K562 (cell line): ENCODE results near the gene PRKCE. TPM values are rescaled to one million over a fixed set of nuclear protein-coding genes. Genes with fewer than 3 reads are reported as not detected.

Experiments
- ATAC-seq: fragments of 200-7000 bp; cut with Tn5 transposase; 3 replicates; pipeline ENCODE4 v1.9.1; 2020; ENCODE audit warnings: moderate library complexity
- BruUV-seq: library from RNA; stranded (reverse); fragments of 400-500 nt; replicated peaks from 2 replicates; lab custom pipeline; 2021; lab: Mats Ljungman, UMichigan
- CTCF ChIA-PET: fragments of 300-600 bp; formaldehyde crosslinking; extraction: SDS; loops from one replicate; lab custom pipeline; 2021; ENCODE audit warnings: low intra/inter-chr PET ratio; lab: Yijun Ruan, JAX
- POLR2A ChIA-PET: fragments of 300-600, 350-650 bp; sonication (Branson Sonifier 250); formaldehyde crosslinking; extraction: SDS; loops from one replicate; lab custom pipeline; 2021; ENCODE audit warnings: antibody characterized with exemption, inconsistent platforms; lab: Yijun Ruan, JAX
- DNase-seq, 4 experiments: peaks; one replicate each; pipeline versions ENCODE4 v3.0.0 to v3.0.0-alpha.2; 2011 to 2018; ENCODE audit warnings: low spot score in 3 of 4, mixed read lengths in 3 of 4; ENCODE audit errors: extremely low read depth in 1 of 4
- FAIRE-seq: peaks from 2 replicates; lab custom pipeline; 2011; peaks lifted over from hg19 to GRCh38; lab: Jason Lieb, UNC
- H2AFZ ChIP-seq: 2 replicates; pipeline ENCODE4 v1.6.0; 2011; ENCODE audit warnings: low read depth, low read length, control low read depth, inconsistent platforms
- H3K27ac ChIP-seq: fragments of 200-600 bp; 3 replicates; pipeline ENCODE4 v1.8.0; 2011; ENCODE audit warnings: low read depth, mild to moderate bottlenecking, control low read depth, inconsistent platforms, low read length, moderate library complexity, mixed read lengths; ENCODE audit errors: extremely low read depth
- H3K27me3 ChIP-seq, 2 experiments: fragments of 300-600 bp in 1 of 2; 2 replicates in 1 of 2; 3 replicates in 1 of 2; pipeline versions ENCODE4 v1.6.0 to v1.8.0; 2011; ENCODE audit warnings: inconsistent platforms in 2 of 2, low read length in 2 of 2, mild to moderate bottlenecking in 1 of 2, mixed read lengths in 1 of 2, moderate library complexity in 1 of 2; ENCODE audit not compliant: control insufficient read depth in 2 of 2, insufficient read depth in 2 of 2
- H3K36me3 ChIP-seq: fragments of 300-600 bp; 3 replicates; pipeline ENCODE4 v1.8.0; 2011; ENCODE audit warnings: mild to moderate bottlenecking, low read length, inconsistent platforms; ENCODE audit not compliant: control insufficient read depth, insufficient read depth
- H3K4me1 ChIP-seq, 2 experiments: fragments of 200-600 bp in 1 of 2; replicated peaks in 1 of 2; 2 replicates in 1 of 2; 3 replicates in 1 of 2; pipeline versions ENCODE4 v1.5.1 to v1.8.0; 2011; ENCODE audit warnings: inconsistent platforms in 2 of 2, low read length in 2 of 2, mild to moderate bottlenecking in 1 of 2, mixed read lengths in 1 of 2, moderate library complexity in 1 of 2; ENCODE audit not compliant: control insufficient read depth in 2 of 2, insufficient read depth in 2 of 2
- H3K4me2 ChIP-seq: 2 replicates; pipeline ENCODE4 v1.6.1; 2011; ENCODE audit warnings: low read length, control low read depth, inconsistent platforms, mixed read lengths; ENCODE audit not compliant: insufficient read depth
- H3K4me3 ChIP-seq: fragments of 200-600 bp; sonication (generic), shearing (Covaris generic); 2 replicates; pipeline ENCODE4 v1.5.1; 2016; ENCODE audit warnings: control low read depth, inconsistent platforms
- H3K79me2 ChIP-seq: fragments of 200-600 bp; 3 replicates; pipeline ENCODE4 v1.8.0; 2011; ENCODE audit warnings: low read length, inconsistent platforms; ENCODE audit not compliant: control insufficient read depth, insufficient read depth
- H3K9ac ChIP-seq, 2 experiments: 2 replicates each; pipeline versions ENCODE4 v1.6.0 to v1.6.1; 2011; ENCODE audit warnings: low read depth in 2 of 2, low read length in 2 of 2, control low read depth in 1 of 2, inconsistent platforms in 1 of 2, mild to moderate bottlenecking in 1 of 2, mixed read lengths in 1 of 2; ENCODE audit not compliant: insufficient read depth in 1 of 2
- H3K9me1 ChIP-seq: one replicate; pipeline ENCODE4 v1.6.0; 2011; ENCODE audit warnings: inconsistent platforms, mild to moderate bottlenecking, low read length, moderate library complexity; ENCODE audit not compliant: control insufficient read depth, insufficient read depth
- H3K9me3 ChIP-seq: replicated peaks from 2 replicates; pipeline ENCODE4 v1.5.1; 2011; ENCODE audit warnings: low read depth, low read length, inconsistent platforms; ENCODE audit not compliant: control insufficient read depth, insufficient read depth
- H4K20me1 ChIP-seq: replicated peaks from 2 replicates; pipeline ENCODE4 v1.6.1; 2011; ENCODE audit warnings: low read length, inconsistent platforms, mixed read lengths; ENCODE audit not compliant: control insufficient read depth, insufficient read depth
- C11orf30 ChIP-seq: fragments of 450-650 bp; IDR thresholded peaks from 2 replicates; pipeline ENCODE4 v1.6.1; 2016; ENCODE audit warnings: low read depth, mild to moderate bottlenecking
- EZH2 ChIP-seq: IDR thresholded peaks from 2 replicates; pipeline ENCODE4 v1.6.1; 2012; ENCODE audit warnings: low read depth, mild to moderate bottlenecking, inconsistent platforms, low read length, borderline replicate concordance
- MED1 ChIP-seq: sonication (generic); formaldehyde crosslinking; IDR thresholded peaks from 2 replicates; pipeline ENCODE4 v1.8.1; 2023; ENCODE audit warnings: missing genetic modification reagents, borderline replicate concordance
- MXI1 ChIP-seq: IDR thresholded peaks from 2 replicates; pipeline ENCODE4 v1.6.1; 2011; ENCODE audit warnings: low read depth, mild to moderate bottlenecking, improper control_type of control experiment, low read length
- NKRF ChIP-seq: fragments of 450-650 bp; IDR thresholded peaks from 2 replicates; pipeline ENCODE4 v1.6.1; 2016; ENCODE audit warnings: borderline replicate concordance
- POLR2G ChIP-seq: fragments of 200-400 bp; formaldehyde crosslinking; IDR thresholded peaks from 2 replicates; pipeline ENCODE4 v1.6.1; 2017; ENCODE audit warnings: low read depth, mild to moderate bottlenecking, antibody characterized with exemption, low read length, moderate library complexity
- SREBF1 ChIP-seq: fragments of 150-350 bp; IDR thresholded peaks from 2 replicates; pipeline ENCODE4 v1.6.1; 2014; ENCODE audit warnings: antibody characterized with exemption, low read depth, low read length, borderline replicate concordance
- TAF15 ChIP-seq: fragments of 200-400 bp; formaldehyde crosslinking; IDR thresholded peaks from 2 replicates; pipeline ENCODE4 v1.6.1; 2017; ENCODE audit warnings: mild to moderate bottlenecking, low read depth, low read length, moderate library complexity
- USF2 ChIP-seq: sonication (generic); formaldehyde crosslinking; IDR thresholded peaks from 2 replicates; pipeline ENCODE4 v1.5.0; 2020; ENCODE audit warnings: missing genetic modification reagents
- ZNF780A ChIP-seq: fragments of 250-450 bp; sonication (Bioruptor Pico); IDR thresholded peaks from 2 replicates; pipeline ENCODE4 v1.5.0; 2021; ENCODE audit warnings: mild to moderate bottlenecking
- WGBS: fragments of 100-300 bp; shearing (Covaris generic); methylation state at CpG from one replicate; pipeline ENCODE4 v1.1.6; 2016; ENCODE audit warnings: low coverage, mixed read lengths; ENCODE audit not compliant: insufficient coverage; ENCODE audit errors: missing lambda C conversion rate; 5-methylcytosine and 5-hydroxymethylcytosine counted together
- in situ Hi-C: fragments of 300-500 bp; cut with MboI; formaldehyde crosslinking; loops from 4 replicates; pipeline ENCODE4 v1.15.0; 2018; ENCODE audit warnings: inconsistent platforms, mixed read lengths
- intact Hi-C: fragments of 100-400 bp; cut with micrococcal nuclease; formaldehyde crosslinking; loops from 2 replicates; pipeline ENCODE4 v1.14.2; 2022
- polyA plus RNA-seq, 8 experiments: library from polyadenylated mRNA; depleted of rRNA in 4 of 8; stranded (reverse) in 5 of 8; unstranded in 3 of 8; fragments of >200 nt; fragmentation: Nextera tagmentation in 2 of 8; fragmentation: Illumina TruSeq in 1 of 8; extraction: Ambion mirVana in 2 of 8; extraction: Trizol in 1 of 8; gene quantifications; 2 replicates each; pipeline versions ENCODE4 v1.2.1 to v1.2.3, GENCODE V29; 2011 to 2014; ENCODE audit warnings: inconsistent platforms in 1 of 8, missing spikeins in 1 of 8
- total RNA-seq, 7 experiments: library from RNA; depleted of rRNA in 6 of 7; stranded (reverse); fragments of >200 nt in 6 of 7; fragmentation: Illumina TruSeq in 2 of 7; extraction: Trizol in 2 of 7; gene quantifications; 2 replicates each; pipeline versions ENCODE4 v1.2.1 to v1.2.3, GENCODE V29; 2011 to 2021; ENCODE audit warnings: low replicate concordance in 1 of 7

Gene PRKCE
- total and polyA plus RNA-seq, 9 of the 15 experiments (the other 6 are each of a cell fraction or from before 2014, with no cell fraction given) = 0.06 to 1.0 (median 0.22) TPM; not detected in 1

- BruUV-seq = no TSS peak
- Histone ChIP-seq H3K4me3 (no peak overlapping the region), H3K79me2 (no peaks in the 10 kb centered on the region), H2AFZ (no peak overlapping the region), H3K4me1 (no peaks in the 10 kb centered on the region; a peak in 1 of 5 replicates), H3K9me3 (no peaks in the 10 kb centered on the region), H3K9ac (no peak overlapping the region), H3K27me3 (peaks cover 15 to 30% of the 10 kb centered on the region in 2 experiments; a peak in 4 of 5 replicates), H3K9me1 (no peaks in the 10 kb centered on the region), H3K27ac (no peak overlapping the region), H4K20me1 (no peaks in the 10 kb centered on the region), H3K4me2 (no peak overlapping the region), H3K36me3 (no peaks in the 10 kb centered on the region)
- FAIRE-seq (no peak), DNase-seq (no peak), ATAC-seq (no peak)
- CTCF ChIA-PET = no interaction called here
- 0% methylated on average over 6 of the region's 6 CpGs for WGBS
- in situ Hi-C loops (no loop called here), intact Hi-C loops (no loop called here)
- TF ChIP-seq MED1 (CRISPR knock-in tag) = no peak
- TF ChIP-seq POLR2G = no peak
- TF ChIP-seq SREBF1 = no peak
- no peak for TF ChIP-seq C11orf30
- TF ChIP-seq ZNF780A (CRISPR knock-in tag) = no peak
- no peak for TF ChIP-seq MXI1
- TF ChIP-seq USF2 (CRISPR knock-in tag) = no peak
- no peak for TF ChIP-seq EZH2
- no peak for TF ChIP-seq NKRF
- TF ChIP-seq TAF15 = no peak
- POLR2A ChIA-PET = no interaction called here
Measured at GRCh38 chr2:45680351-45680967, 29.0 kb downstream of the PRKCE start.
